Body of pancreas (tissue), 4 donors: ENCODE measurements around the gene RNLS. TPM values are rescaled to one million over a fixed set of nuclear protein-coding genes. Genes with fewer than 3 reads are reported as not detected.
A peak's percentile ranks its signal among the peaks of the same experiment; 100 is the strongest.

Experiments
- ATAC-seq: fragments of 150-250 bp; one replicate; pipeline ENCODE4 v1.9.1; 2016
- DNase-seq, 4 donors: peaks; one replicate each; pipeline ENCODE4 v3.0.0-alpha.2; 2019
- H3K27ac ChIP-seq, 4 donors: fragments of 200-600 bp; sonication (generic); 1 replicate in 3 of 4; 2 replicates in 1 of 4; pipeline versions ENCODE4 v1.5.1 to v1.6.1; 2016 to 2019; ENCODE audit warnings: mild to moderate bottlenecking in 1 of 4, mixed read lengths in 1 of 4, moderate library complexity in 1 of 4
- H3K27me3 ChIP-seq, 2 donors: fragments of 200-600 bp; sonication (generic); one replicate each; pipeline ENCODE4 v1.6.0; 2016; ENCODE audit warnings: mild to moderate bottlenecking in 1 of 2
- H3K36me3 ChIP-seq, 2 donors: fragments of 200-600 bp; sonication (generic); replicated peaks in 1 of 2; 2 replicates each; pipeline ENCODE4 v1.5.1; 2016; ENCODE audit warnings: low read depth in 2 of 2; ENCODE audit not compliant: insufficient read depth in 1 of 2
- H3K4me1 ChIP-seq: fragments of 200-600 bp; sonication (generic); one replicate; pipeline ENCODE4 v1.6.0; 2016
- H3K4me3 ChIP-seq, 2 donors: fragments of 200-600 bp; sonication (generic); 1 replicate in 1 of 2; 2 replicates in 1 of 2; pipeline ENCODE4 v1.5.1; 2016 to 2019
- H3K9me3 ChIP-seq, 3 donors: fragments of 200-600 bp; sonication (generic); 1 replicate in 2 of 3; 2 replicates in 1 of 3; pipeline ENCODE4 v1.5.1; 2016
- POLR2A ChIP-seq, 3 donors: fragments of 450-650 bp; IDR thresholded peaks; one replicate each; pipeline ENCODE4 v1.6.1; 2016; ENCODE audit warnings: antibody characterized with exemption in 3 of 3, mild to moderate bottlenecking in 2 of 3
- WGBS, 2 donors: methylation state at CpG; one replicate each; pipeline ENCODE4 v1.1.5; 2017; 5-methylcytosine and 5-hydroxymethylcytosine counted together
- intact Hi-C: fragments of 100-400 bp; cut with DNase I; formaldehyde crosslinking; loops from one replicate; pipeline ENCODE4 v1.15.1; 2023
- total RNA-seq, 2 donors: library from RNA; depleted of rRNA; stranded (reverse); fragments of >200 nt; gene quantifications; one replicate each; pipeline ENCODE4 v1.1.0, GENCODE V29; 2016
- TF ChIP-seq, protein P1 (sequence below), 7 experiments: fragments of 450-650 bp in 4 of 7; fragments of 200-600 bp in 3 of 7; sonication (generic) in 3 of 7; IDR thresholded peaks; one replicate each; pipeline ENCODE4 v1.5.1; 2016 to 2019; ENCODE audit warnings: antibody characterized with exemption in 7 of 7

Gene RNLS
- total RNA-seq, 2 donors from 2014 or later, result 7.9 to 26.5 TPM

DNA sequence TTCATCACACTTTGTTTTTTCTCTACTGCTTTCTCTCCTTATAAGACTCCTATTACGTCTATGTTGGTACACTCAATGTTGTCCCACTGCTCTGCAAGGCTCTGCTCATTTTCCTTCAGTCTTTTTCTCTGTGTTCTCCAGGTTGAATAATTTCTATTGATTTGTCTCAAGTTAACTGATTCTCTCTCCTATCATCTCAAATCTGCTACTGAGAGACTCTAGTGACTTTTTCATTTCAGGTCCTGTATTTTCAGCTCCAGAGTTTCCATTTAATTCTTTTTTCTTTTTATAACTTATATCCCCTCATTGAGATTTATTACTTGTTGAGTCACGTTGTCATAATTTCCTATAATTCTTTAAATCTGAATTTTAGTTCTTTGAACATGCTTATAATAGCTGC, 100.9 kb downstream of the RNLS start:
- intact Hi-C loops, result no loop called here
- no peak overlapping the region for H3K27ac ChIP-seq
- 85 to 86% methylated on average over 2 of the region's 2 CpGs for WGBS, 2 donors
- H3K9me3 ChIP-seq, result no peaks in the 10 kb centered on the region
- H3K36me3 ChIP-seq, result no peaks in the 10 kb centered on the region
- no peaks in the 10 kb centered on the region for H3K27me3 ChIP-seq
- H3K4me3 ChIP-seq, result no peak overlapping the region
- no peak for TF ChIP-seq POLR2A (IDR thresholded peaks at IDR 0.05)
- TF ChIP-seq, protein P1, sequence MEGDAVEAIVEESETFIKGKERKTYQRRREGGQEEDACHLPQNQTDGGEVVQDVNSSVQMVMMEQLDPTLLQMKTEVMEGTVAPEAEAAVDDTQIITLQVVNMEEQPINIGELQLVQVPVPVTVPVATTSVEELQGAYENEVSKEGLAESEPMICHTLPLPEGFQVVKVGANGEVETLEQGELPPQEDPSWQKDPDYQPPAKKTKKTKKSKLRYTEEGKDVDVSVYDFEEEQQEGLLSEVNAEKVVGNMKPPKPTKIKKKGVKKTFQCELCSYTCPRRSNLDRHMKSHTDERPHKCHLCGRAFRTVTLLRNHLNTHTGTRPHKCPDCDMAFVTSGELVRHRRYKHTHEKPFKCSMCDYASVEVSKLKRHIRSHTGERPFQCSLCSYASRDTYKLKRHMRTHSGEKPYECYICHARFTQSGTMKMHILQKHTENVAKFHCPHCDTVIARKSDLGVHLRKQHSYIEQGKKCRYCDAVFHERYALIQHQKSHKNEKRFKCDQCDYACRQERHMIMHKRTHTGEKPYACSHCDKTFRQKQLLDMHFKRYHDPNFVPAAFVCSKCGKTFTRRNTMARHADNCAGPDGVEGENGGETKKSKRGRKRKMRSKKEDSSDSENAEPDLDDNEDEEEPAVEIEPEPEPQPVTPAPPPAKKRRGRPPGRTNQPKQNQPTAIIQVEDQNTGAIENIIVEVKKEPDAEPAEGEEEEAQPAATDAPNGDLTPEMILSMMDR (IDR thresholded peaks at IDR 0.05), result no peak
- no peaks in the 10 kb centered on the region for H3K4me1 ChIP-seq
- ATAC-seq, result no peak
- no peak for DNase-seq

DNA sequence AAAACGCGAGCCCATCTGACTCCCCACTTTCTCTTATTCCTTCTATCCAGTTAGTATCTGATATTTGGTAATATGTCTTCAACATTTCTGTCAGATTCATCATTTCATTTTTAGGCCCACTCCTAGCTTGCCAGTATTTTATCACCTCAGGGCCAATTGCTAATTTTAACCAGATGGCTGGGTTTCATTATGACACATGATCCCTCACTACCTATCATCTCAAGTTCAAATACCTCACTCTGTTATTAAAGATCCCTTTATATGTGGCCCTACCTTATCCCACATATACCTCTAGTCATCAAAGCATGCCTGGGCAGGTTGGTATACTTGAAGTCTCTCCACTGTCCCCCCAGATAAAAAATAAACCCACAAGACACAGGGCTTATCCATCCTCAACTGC, 104.9 kb downstream of the RNLS start:
- no peak for ATAC-seq
- Histone ChIP-seq H3K27ac (no peak overlapping the region), H3K9me3 (no peaks in the 10 kb centered on the region), H3K36me3 (no peaks in the 10 kb centered on the region), H3K27me3 (no peaks in the 10 kb centered on the region), H3K4me1 (peaks cover 20% of the 10 kb centered on the region), H3K4me3 (no peak overlapping the region)
- intact Hi-C loops, result no loop called here
- whole genome bisulfite sequencing, 2 donors, result 98 to 99% methylated on average over 2 of the region's 2 CpGs
- no peak for DNase-seq
- TF ChIP-seq, protein P1 (IDR thresholded peaks at IDR 0.05), result no peak
- no peak for TF ChIP-seq POLR2A (IDR thresholded peaks at IDR 0.05)

DNA sequence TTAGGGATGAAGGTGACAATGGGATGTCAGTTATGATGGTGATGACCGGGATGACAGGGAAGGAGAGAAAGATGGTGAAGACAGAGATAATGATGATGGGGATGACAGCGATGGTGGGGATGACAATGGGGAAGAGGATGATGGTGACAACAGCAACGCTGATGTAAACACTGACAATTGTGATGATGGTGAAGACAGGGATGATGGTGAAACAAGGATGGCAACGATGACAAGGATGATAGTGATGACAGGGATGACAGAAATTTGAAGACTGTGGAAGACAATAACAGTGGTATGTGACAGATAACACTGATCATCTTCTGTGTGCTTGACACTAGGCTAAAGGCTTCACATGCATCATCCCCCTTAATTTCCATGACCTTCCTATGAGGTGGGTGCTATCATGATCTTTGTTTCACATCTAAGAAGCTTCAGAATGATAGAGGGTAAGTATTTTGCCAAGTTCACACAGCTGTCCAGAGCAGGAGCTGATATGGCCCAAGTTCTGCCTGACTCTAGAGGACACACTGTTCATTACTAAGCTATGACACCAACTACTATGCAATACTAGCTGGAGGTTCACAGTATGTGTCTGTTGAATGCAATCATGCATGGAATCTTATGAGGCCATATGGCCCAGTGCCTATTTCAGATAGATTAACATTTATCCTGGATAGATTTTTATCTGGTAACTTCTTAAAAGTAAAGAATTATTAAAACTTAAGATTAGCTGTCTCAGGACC, 105.6 kb downstream of the RNLS start:
- Histone ChIP-seq H3K9me3 (no peaks in the 10 kb centered on the region), H3K4me3 (no peak overlapping the region), H3K27me3 (no peaks in the 10 kb centered on the region), H3K27ac (no peak overlapping the region), H3K36me3 (no peaks in the 10 kb centered on the region), H3K4me1 (peaks cover 20% of the 10 kb centered on the region)
- TF ChIP-seq POLR2A (IDR thresholded peaks at IDR 0.05), result no peak
- intact Hi-C loops, result no loop called here
- no peak for DNase-seq
- ATAC-seq, result no peak
- WGBS, 2 donors, result 88 to 95% methylated on average over 4 of the region's 4 CpGs

DNA sequence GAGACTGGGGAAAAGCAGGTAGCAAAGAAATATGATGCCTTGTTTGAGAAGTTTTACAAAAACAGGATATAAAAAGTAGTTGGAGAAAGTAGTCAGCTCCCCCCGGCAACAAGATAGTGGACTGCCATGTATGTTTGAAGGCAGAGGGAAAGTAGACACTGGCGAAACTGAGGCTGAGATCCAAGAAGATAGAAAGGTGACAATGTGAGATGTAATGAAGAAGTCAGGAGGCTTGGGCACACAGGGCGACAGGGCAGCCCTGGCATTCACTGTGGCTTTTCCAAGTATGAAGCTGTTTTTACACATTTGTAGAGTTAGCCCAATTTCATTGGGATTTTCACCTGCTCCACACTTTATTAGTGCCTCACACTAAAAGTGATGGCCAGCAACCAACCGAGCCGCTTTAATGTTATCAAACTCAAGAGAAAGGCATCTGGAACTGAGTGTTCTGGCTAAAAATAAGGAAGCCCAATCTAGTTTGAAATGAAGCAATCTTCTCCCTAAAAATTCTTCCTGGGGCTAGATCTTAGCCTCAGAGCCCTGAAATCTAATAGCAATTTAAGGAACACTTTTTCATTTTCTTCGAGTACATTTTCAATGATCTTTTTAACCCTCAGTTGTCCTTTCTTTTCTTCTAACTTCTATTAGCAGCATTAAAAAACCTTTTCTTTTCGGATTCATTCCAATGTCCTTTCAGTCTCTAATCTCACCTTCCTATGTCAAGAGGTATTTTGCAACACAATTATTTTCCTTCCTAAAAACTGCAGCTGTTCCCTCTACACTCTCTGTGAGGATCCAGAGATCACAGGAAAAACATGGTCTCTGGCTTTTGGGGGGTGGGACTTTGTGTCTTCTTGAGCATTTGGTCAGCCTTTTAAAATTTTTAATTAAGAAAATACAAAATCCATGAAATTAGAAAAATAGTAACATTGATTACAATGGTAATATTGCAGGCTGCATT, 108.0 kb downstream of the RNLS start:
- intact Hi-C loops, result no loop called here

More for the DNA sequence above, 108.0 kb downstream of the RNLS start:
- ATAC-seq (peak; percentile 45), DNase-seq (peak in 1 of 4 donors; percentile 9)
- Histone ChIP-seq H3K9me3 (no peaks in the 10 kb centered on the region), H3K4me3 (no peak overlapping the region), H3K36me3 (no peaks in the 10 kb centered on the region), H3K27me3 (no peaks in the 10 kb centered on the region), H3K27ac (peak overlapping the region in 2 of 4 donors; percentile 27 to 43), H3K4me1 (peaks cover 20% of the 10 kb centered on the region)
- WGBS, 2 donors, result 39 to 42% methylated on average over 7 of the region's 7 CpGs
- TF ChIP-seq POLR2A (IDR thresholded peaks at IDR 0.05), result no peak
- TF ChIP-seq, protein P1 (IDR thresholded peaks at IDR 0.05), result no peak
